ENCODE measurements around the gene ATG16L1.

Gene ATG16L1

GRCh38 chr2:233270951-233271350 lies 19.5 kb downstream of the ATG16L1 start:
- ChIA-PET CTCF (interaction anchor here (0.6 to 1.0 kb wide), 3 partner anchors 141 to 243 kb away, joined by 3 read pairs; no protein-coding TSS in a partner anchor), POLR2A (no interaction called here)
- no peak overlapping the region for H3K27ac ChIP-seq (ENCODE audit: extremely low read depth, low read depth, low read length)
- peaks cover 46 to 96% of the 10 kb centered on the region in 2 experiments for H3K36me3 ChIP-seq (ENCODE audit: control insufficient read depth in 2 of 2, insufficient read depth in 1 of 2, low read length in 2 of 2)
- no peak overlapping the region for H3K4me3 ChIP-seq (ENCODE audit: low read depth, low read length)
- H3K9me3 ChIP-seq (ENCODE audit: control insufficient read depth, insufficient read depth, low read depth, low read length) = no peaks in the 10 kb centered on the region
- no peak for TF ChIP-seq INSM2 (tag by site-specific recombination; IDR thresholded peaks at IDR 0.05)
- no peak for TF ChIP-seq ZNF350 (tag by site-specific recombination; IDR thresholded peaks at IDR 0.05)
- TF ChIP-seq ZNF48 (tag by site-specific recombination; IDR thresholded peaks at IDR 0.05) = no peak
- TF ChIP-seq ZNF629 (tag by site-specific recombination; IDR thresholded peaks at IDR 0.05) = no peak
- TF ChIP-seq SP2 (tag by site-specific recombination; IDR thresholded peaks at IDR 0.05) = no peak
- no peak for TF ChIP-seq ZNF660 (tag by site-specific recombination; IDR thresholded peaks at IDR 0.05)
- TF ChIP-seq ZNF10 (tag by site-specific recombination; IDR thresholded peaks at IDR 0.05) = no peak
- TF ChIP-seq ZNF664 (tag by site-specific recombination; IDR thresholded peaks at IDR 0.05) = no peak
- TF ChIP-seq ZNF747 (tag by site-specific recombination; IDR thresholded peaks at IDR 0.05) = no peak
- TF ChIP-seq ZNF560 (tag by site-specific recombination; IDR thresholded peaks at IDR 0.05; ENCODE audit: borderline replicate concordance) = no peak
- no peak for TF ChIP-seq PRDM2 (tag by site-specific recombination; IDR thresholded peaks at IDR 0.05; ENCODE audit: borderline replicate concordance)
- TF ChIP-seq ZNF37A (tag by site-specific recombination; IDR thresholded peaks at IDR 0.05) = no peak
- TF ChIP-seq ZNF214 (tag by site-specific recombination; IDR thresholded peaks at IDR 0.05; ENCODE audit: borderline replicate concordance) = no peak
- TF ChIP-seq ZNF558 (tag by site-specific recombination; IDR thresholded peaks at IDR 0.05) = no peak
- TF ChIP-seq ZNF132 (tag by site-specific recombination; IDR thresholded peaks at IDR 0.05; ENCODE audit: borderline replicate concordance) = no peak
- TF ChIP-seq GLI2 (tag by site-specific recombination; IDR thresholded peaks at IDR 0.05; ENCODE audit: borderline replicate concordance, low read depth) = no peak
- TF ChIP-seq ZNF473 (tag by site-specific recombination; IDR thresholded peaks at IDR 0.05) = no peak
- H3K4me1 ChIP-seq (ENCODE audit: control insufficient read depth, insufficient read depth, low read length) = no peaks in the 10 kb centered on the region

GRCh38 chr2:233271693-233272092 lies 20.2 kb downstream of the ATG16L1 start:
- Histone ChIP-seq H3K36me3 (ENCODE audit: control insufficient read depth in 2 of 2, insufficient read depth in 1 of 2, low read length in 2 of 2) (peaks cover 44 to 96% of the 10 kb centered on the region in 2 experiments), H3K4me1 (ENCODE audit: control insufficient read depth, insufficient read depth, low read length) (no peaks in the 10 kb centered on the region), H3K9me3 (ENCODE audit: control insufficient read depth, insufficient read depth, low read depth, low read length) (no peaks in the 10 kb centered on the region), H3K27ac (ENCODE audit: extremely low read depth, low read depth, low read length) (no peak overlapping the region), H3K4me3 (ENCODE audit: low read depth, low read length) (no peak overlapping the region)
- ChIA-PET CTCF (interaction anchor here (1.0 kb wide), 1 partner anchor 172 kb away, joined by 3 read pairs; no protein-coding TSS in a partner anchor), POLR2A (interaction anchor here (0.6 kb wide), 1 partner anchor 562 kb away, joined by 3 read pairs; no protein-coding TSS in a partner anchor)
- TF ChIP-seq ZIC2 (tag by site-specific recombination; IDR thresholded peaks at IDR 0.05) = no peak
- TF ChIP-seq ZSCAN23 (tag by site-specific recombination; IDR thresholded peaks at IDR 0.05) = no peak
- no peak for TF ChIP-seq ZNF76 (tag by site-specific recombination; IDR thresholded peaks at IDR 0.05; ENCODE audit: borderline replicate concordance, low read depth)
- TF ChIP-seq ZNF654 (tag by site-specific recombination; IDR thresholded peaks at IDR 0.05; ENCODE audit: low read depth) = no peak
- no peak for TF ChIP-seq FEZF1 (tag by site-specific recombination; IDR thresholded peaks at IDR 0.05)
- no peak for TF ChIP-seq HOXD13 (CRISPR knock-in tag; IDR thresholded peaks at IDR 0.05; ENCODE audit: borderline replicate concordance)
- no peak for TF ChIP-seq ZNF175 (tag by site-specific recombination; IDR thresholded peaks at IDR 0.05)
- no peak for TF ChIP-seq ZNF626 (tag by site-specific recombination; IDR thresholded peaks at IDR 0.05)
- no peak for TF ChIP-seq REST (tag by site-specific recombination; IDR thresholded peaks at IDR 0.05)
- TF ChIP-seq MZF1 (tag by site-specific recombination; IDR thresholded peaks at IDR 0.05; ENCODE audit: borderline replicate concordance) = no peak

All from HEK293 (cell line).